Stimulated activated CD4-positive, alpha-beta T cell treated with anti-CD3 and anti-CD28 coated beads, Interleukin-15, amount 100 ng/mL, for 1 hour (primary cell): ENCODE results near the gene ZNF184.

Source experiments
- DNase-seq, 2 donors: peaks; one replicate each; pipeline ENCODE4 v3.0.0-alpha.2; 2020; ENCODE audit warnings: low read depth in 1 of 2, low spot score in 1 of 2

Gene ZNF184

GRCh38 chr6:27479319-27480182, 6.6 kb upstream of the ZNF184 start:
- DNase-seq: peak; percentile 80 to 83

GRCh38 chr6:27478706-27479318, 5.9 kb upstream of the ZNF184 start:
- DNase-seq: peak; percentile 74 to 76

- DNase-seq: no peak
Measured at GRCh38 chr6:27478141-27478705, 5.3 kb upstream of the ZNF184 start.

- no peak for DNase-seq
Measured at GRCh38 chr6:27477318-27478013, 4.6 kb upstream of the ZNF184 start.

- DNase-seq: no peak
Measured at GRCh38 chr6:27476090-27476489, 3.2 kb upstream of the ZNF184 start.

GRCh38 chr6:27474672-27475071, 1.8 kb upstream of the ZNF184 start:
- DNase-seq: no peak

GRCh38 chr6:27474172-27474465, 1.2 kb upstream of the ZNF184 start:
- DNase-seq: no peak

- peak in 1 of 2 donors; percentile 21 for DNase-seq
Measured at GRCh38 chr6:27472182-27472616, 706 bp downstream of the ZNF184 start.

- DNase-seq: no peak
Measured at GRCh38 chr6:27471365-27472115, 1.4 kb downstream of the ZNF184 start.

- DNase-seq: no peak
Measured at GRCh38 chr6:27470023-27470422, 2.9 kb downstream of the ZNF184 start.

GRCh38 chr6:27468334-27468733, 4.6 kb downstream of the ZNF184 start:
- DNase-seq: no peak

- DNase-seq: no peak
Measured at GRCh38 chr6:27452496-27452897, 20.4 kb downstream of the ZNF184 start.

GRCh38 chr6:27451660-27452390, 21.1 kb downstream of the ZNF184 start:
- no peak for DNase-seq

- no peak for DNase-seq
Measured at GRCh38 chr6:27448456-27448855, 24.4 kb downstream of the ZNF184 start.

GRCh38 chr6:27442932-27443331, 30.0 kb downstream of the ZNF184 start:
- no peak for DNase-seq

- DNase-seq: no peak
Measured at GRCh38 chr6:27441001-27441400, 31.9 kb downstream of the ZNF184 start.

GRCh38 chr6:27439371-27439770, 33.5 kb downstream of the ZNF184 start:
- no peak for DNase-seq

- DNase-seq: no peak
Measured at GRCh38 chr6:27433714-27434113, 39.2 kb downstream of the ZNF184 start.

GRCh38 chr6:27428966-27429365, 43.9 kb downstream of the ZNF184 start:
- DNase-seq: no peak

GRCh38 chr6:27428502-27428901, 44.4 kb downstream of the ZNF184 start:
- no peak for DNase-seq
